Heart right ventricle (tissue), 16 donors: ENCODE results near the gene MICAL3. TPM values are rescaled to one million over a fixed set of nuclear protein-coding genes. Genes with fewer than 3 reads are reported as not detected.
"Not testable (repeated sequence)": the region's sequence is repeated elsewhere in the genome, so short reads cannot be mapped to it uniquely, and the experiment has no call there.

Experiments used
- ATAC-seq, 8 donors: fragments of 200-7000 bp; cut with Tn5 transposase; one replicate each; pipeline ENCODE4 v1.9.1; 2020; ENCODE audit warnings: mild to moderate bottlenecking in 8 of 8, moderate library complexity in 8 of 8, moderate number of reproducible peaks in 1 of 8
- DNase-seq, 2 donors: peaks; one replicate each; pipeline ENCODE4 v3.0.0-alpha.2; 2020
- H3K27ac ChIP-seq, 10 donors: fragments of 200-600 bp; sonication (generic) in 2 of 10; one replicate each; pipeline versions ENCODE4 v1.5.0 to v1.8.0; 2020 to 2022; ENCODE audit warnings: mild to moderate bottlenecking in 3 of 10
- H3K27me3 ChIP-seq, 7 donors: fragments of 200-600 bp; one replicate each; pipeline ENCODE4 v1.8.0; 2021 to 2022; ENCODE audit warnings: mild to moderate bottlenecking in 2 of 7
- H3K36me3 ChIP-seq, 9 donors: fragments of 200-600 bp; sonication (generic) in 1 of 9; one replicate each; pipeline versions ENCODE4 v1.5.0 to v1.8.0; 2020 to 2022; ENCODE audit warnings: mild to moderate bottlenecking in 2 of 9
- H3K4me1 ChIP-seq, 9 donors: fragments of 200-600 bp; sonication (generic) in 1 of 9; one replicate each; pipeline versions ENCODE4 v1.5.0 to v1.8.0; 2020 to 2022; ENCODE audit warnings: mild to moderate bottlenecking in 4 of 9
- H3K4me3 ChIP-seq, 10 donors: fragments of 200-600 bp; sonication (generic) in 2 of 10; one replicate each; pipeline versions ENCODE4 v1.5.0 to v1.8.0; 2020 to 2022; ENCODE audit warnings: mild to moderate bottlenecking in 7 of 10, moderate library complexity in 2 of 10
- H3K9me3 ChIP-seq, 11 donors: fragments of 200-600 bp in 10 of 11; sonication (generic) in 2 of 11; one replicate each; pipeline versions ENCODE4 v1.5.0 to v1.8.0; 2013 to 2022; ENCODE audit warnings: mild to moderate bottlenecking in 2 of 11, control low read depth in 1 of 11, moderate library complexity in 1 of 11
- CTCF ChIP-seq, 9 donors: fragments of 200-600 bp; sonication (generic) in 2 of 9; IDR thresholded peaks; one replicate each; pipeline versions ENCODE4 v1.5.0 to v1.8.0; 2021 to 2022; ENCODE audit warnings: antibody characterized with exemption in 9 of 9, mild to moderate bottlenecking in 5 of 9, moderate library complexity in 1 of 9
- WGBS, 2 donors: extraction: QIAGEN DNeasy Blood & Tissue Kit; methylation state at CpG; one replicate each; pipeline ENCODE4 v1.1.7; 2013; ENCODE audit warnings: inconsistent platforms in 1 of 2; 5-methylcytosine and 5-hydroxymethylcytosine counted together
- intact Hi-C, 10 donors: fragments of 100-400 bp; cut with DNase I; formaldehyde crosslinking; loops; one replicate each; pipeline versions ENCODE4 v1.11.1 to v1.14.2; 2022
- polyA plus RNA-seq, 2 donors: library from polyadenylated mRNA; stranded (reverse); fragments of 200-250 nt; gene quantifications; one replicate each; pipeline ENCODE4 v1.2.3, GENCODE V29; 2013
- total RNA-seq, 10 donors: library from RNA; stranded (reverse); fragmentation: NEBNext Ultra II Directional in 3 of 10; extraction: Animal tissue kit (Norgen Biotek cat#: 25700) in 3 of 10; gene quantifications; one replicate each; pipeline versions ENCODE4 v1.2.1 to v1.2.4, GENCODE V29; 2021 to 2023
- donor health status: Arrhythmogenic right ventricular cardiomyopathy.
- donor health status: ischemic (EF 13 %, LVEDD 7.1; RV severe dilation, severe dysfunction).
- donor health status: healthy with polysubstance abuse.
- donor health status: DM: no; HTN: yes; CAD: no.
- donor health status: DM: no; HTN: no; CAD: no.
- donor health status: ischemic (EF 25% LVEDD 6.9; RV normal size, moderate dysfunction).
- donor health status: ischemic (EF 25% LVEDD 5.7; RV mildly dilated, moderate dysfunction).
- donor health status: healthy.
- donor health status: DM: yes; HTN: yes; CAD: no.
- donor health status: Ischemic cardiomyopathy.
- donor health status: ischemic (EF 35%, LVEDD 5.7; RV mildly dilated, moderate dysfunction).
- donor health status: nonischemic (EF 11% LVEDD 7.7; RV severe dilation, severe dysfunction).
- donor health status: DM: yes; HTN: yes; CAD: no.
- donor health status: PGD.
- donor health status: ischemic (EF 29% LVEDD 5.4; RV normal size, mild dysfunction).
- donor health status: nonischemic (EF 23%, LVEDD 6.1; RV moderate dilation, normal function).

MICAL3 gene
- total and polyA plus RNA-seq, 12 donors: 13.2 to 137 (median 109) TPM

DNA sequence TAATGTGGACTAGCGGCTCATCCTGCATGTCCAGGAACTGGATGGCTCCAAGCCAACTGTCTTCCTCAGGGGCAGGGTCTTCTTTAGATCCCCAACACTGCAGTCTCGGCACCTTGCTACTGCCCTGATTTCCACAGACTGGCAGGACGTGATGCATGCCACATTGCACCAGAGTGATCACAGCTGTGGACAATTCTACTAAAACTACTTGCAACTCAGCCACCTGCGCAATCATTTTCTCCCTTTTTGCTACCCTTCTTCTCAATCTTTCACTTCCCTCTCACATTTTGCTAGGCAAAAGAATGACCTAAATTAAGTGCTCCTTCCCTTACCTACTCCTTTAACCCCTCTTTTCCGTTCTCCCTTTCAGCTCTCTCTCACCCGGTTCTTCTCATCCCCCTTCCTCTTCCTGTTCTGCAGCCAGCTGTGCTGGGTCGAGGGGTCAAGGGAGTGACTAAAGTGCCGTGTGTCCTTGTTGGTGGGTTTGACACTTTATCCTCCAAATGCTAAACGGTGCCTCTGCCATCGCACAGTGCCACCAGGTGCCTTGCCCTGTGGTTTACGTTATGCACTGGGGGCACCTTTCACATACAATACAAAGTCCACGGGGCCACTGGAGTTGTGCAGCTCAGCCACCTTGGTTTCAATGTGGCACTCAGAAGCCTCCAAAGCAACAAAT, 42.0 kb upstream of the MICAL3 start:
- intact Hi-C loops: loop anchor here in 1 of 10 donors (5.0 to 10.0 kb wide), 2 partner anchors 44 to 322 kb away; partner anchors contain the start of gene MICAL3
- DNase-seq: no peak
- 60 to 69% methylated on average over 12 of the region's 12 CpGs for WGBS, 2 donors
- no peak overlapping the region for H3K4me3 ChIP-seq
- H3K27me3 ChIP-seq: peaks cover 0 to 23% (median 0%) of the 10 kb centered on the region in 7 donors
- no peaks in the 10 kb centered on the region for H3K36me3 ChIP-seq
- TF ChIP-seq CTCF (IDR thresholded peaks at IDR 0.05): no peak
- H3K4me1 ChIP-seq: peaks cover 0 to 37% (median 6%) of the 10 kb centered on the region in 9 donors
- ATAC-seq: no peak
- H3K27ac ChIP-seq: no peak overlapping the region
- H3K9me3 ChIP-seq: no peaks in the 10 kb centered on the region

- H3K4me3 ChIP-seq: no peak overlapping the region
- H3K9me3 ChIP-seq: no peaks in the 10 kb centered on the region
- TF ChIP-seq CTCF (IDR thresholded peaks at IDR 0.05): no peak
- ATAC-seq: no peak
- no peaks in the 10 kb centered on the region for H3K36me3 ChIP-seq
- intact Hi-C loops: loop anchor here in 1 of 10 donors (5.0 to 10.0 kb wide), 2 partner anchors 43 to 320 kb away; partner anchors contain the start of gene MICAL3
- peaks cover 0 to 46% (median 6%) of the 10 kb centered on the region in 9 donors for H3K4me1 ChIP-seq
- no peak for DNase-seq
- 71 to 80% methylated on average over 9 of the region's 9 CpGs for WGBS, 2 donors
- H3K27me3 ChIP-seq: peaks cover 0 to 23% (median 0%) of the 10 kb centered on the region in 7 donors
- no peak overlapping the region for H3K27ac ChIP-seq
Measured at GRCh38 chr22:18065256-18065655, 40.9 kb upstream of the MICAL3 start.

GRCh38 chr22:18064636-18065035, 40.3 kb upstream of the MICAL3 start:
- peaks cover 0 to 46% (median 6%) of the 10 kb centered on the region in 9 donors for H3K4me1 ChIP-seq
- H3K27me3 ChIP-seq: peaks cover 0 to 23% (median 0%) of the 10 kb centered on the region in 7 donors
- no peak for DNase-seq
- intact Hi-C loops: loop anchor here in 1 of 10 donors (5.0 to 10.0 kb wide), 2 partner anchors 42 to 320 kb away; partner anchors contain the start of gene MICAL3
- WGBS, 2 donors: 91 to 95% methylated on average over 7 of the region's 7 CpGs
- no peak overlapping the region for H3K4me3 ChIP-seq
- H3K9me3 ChIP-seq: no peaks in the 10 kb centered on the region
- TF ChIP-seq CTCF (IDR thresholded peaks at IDR 0.05): no peak
- no peak overlapping the region for H3K27ac ChIP-seq
- no peak for ATAC-seq
- no peaks in the 10 kb centered on the region for H3K36me3 ChIP-seq

GRCh38 chr22:18063715-18064114, 39.4 kb upstream of the MICAL3 start:
- not testable (repeated sequence) for DNase-seq, ATAC-seq, H3K9me3 ChIP-seq, H3K27ac ChIP-seq, H3K4me3 ChIP-seq, H3K36me3 ChIP-seq
- intact Hi-C loops: loop anchor here in 1 of 10 donors (10.0 kb wide), 1 partner anchor 319 kb away; no protein-coding TSS in a partner anchor
- Histone ChIP-seq H3K27me3 (peaks cover 0 to 23% (median 0%) of the 10 kb centered on the region in 7 donors), H3K4me1 (peaks cover 0 to 47% (median 3%) of the 10 kb centered on the region in 9 donors)
- 67 to 87% methylated on average over 6 of the region's 6 CpGs for WGBS, 2 donors

- peaks cover 0 to 23% (median 0%) of the 10 kb centered on the region in 7 donors for H3K27me3 ChIP-seq
- no peak for TF ChIP-seq CTCF (IDR thresholded peaks at IDR 0.05)
- intact Hi-C loops: loop anchor here in 1 of 10 donors (10.0 kb wide), 1 partner anchor 319 kb away; no protein-coding TSS in a partner anchor
- no peak for DNase-seq
- 89 to 92% methylated on average over 7 of the region's 7 CpGs for WGBS, 2 donors
- no peaks in the 10 kb centered on the region for H3K36me3 ChIP-seq
- no peaks in the 10 kb centered on the region for H3K9me3 ChIP-seq
- ATAC-seq: no peak
- no peak overlapping the region for H3K27ac ChIP-seq
- H3K4me1 ChIP-seq: peaks cover 0 to 47% (median under 1%) of the 10 kb centered on the region in 9 donors
- H3K4me3 ChIP-seq: no peak overlapping the region
Measured at GRCh38 chr22:18063306-18063705, 38.9 kb upstream of the MICAL3 start.
